Ishikawa (cell line): ENCODE results near the gene IMPG2.

Experiments used
- CEBPB ChIP-seq: IDR thresholded peaks from 2 replicates; pipeline ENCODE4 v1.6.1; 2012
- CREB1 ChIP-seq: IDR thresholded peaks from 2 replicates; pipeline ENCODE4 v1.6.1; 2012; ENCODE audit warnings: low read depth
- EGR1 ChIP-seq: IDR thresholded peaks from 2 replicates; pipeline ENCODE4 v1.6.1; 2012
- EP300 ChIP-seq: IDR thresholded peaks from 2 replicates; pipeline ENCODE4 v1.6.1; 2012; ENCODE audit warnings: borderline replicate concordance
- FOXM1 ChIP-seq: IDR thresholded peaks from 2 replicates; pipeline ENCODE4 v1.6.1; 2012; ENCODE audit warnings: low read depth, borderline replicate concordance
- MAX ChIP-seq: IDR thresholded peaks from 2 replicates; pipeline ENCODE4 v1.6.1; 2012
- NFIC ChIP-seq: IDR thresholded peaks from 2 replicates; pipeline ENCODE4 v1.6.1; 2012
- RAD21 ChIP-seq: IDR thresholded peaks from 2 replicates; pipeline ENCODE4 v1.6.1; 2012; ENCODE audit warnings: low read depth
- REST ChIP-seq: IDR thresholded peaks from 2 replicates; pipeline ENCODE4 v1.6.1; 2012; ENCODE audit warnings: low read depth, mild to moderate bottlenecking
- TAF1 ChIP-seq: IDR thresholded peaks from 2 replicates; pipeline ENCODE4 v1.6.1; 2012; ENCODE audit warnings: low read depth, mild to moderate bottlenecking
- TCF12 ChIP-seq: IDR thresholded peaks from 2 replicates; pipeline ENCODE4 v1.6.1; 2012; ENCODE audit warnings: low read depth
- TEAD4 ChIP-seq: IDR thresholded peaks from 2 replicates; pipeline ENCODE4 v1.6.1; 2012
- YY1 ChIP-seq: IDR thresholded peaks from 2 replicates; pipeline ENCODE4 v1.6.1; 2012; ENCODE audit warnings: low read depth
- ZBTB7A ChIP-seq: IDR thresholded peaks from 2 replicates; pipeline ENCODE4 v1.6.1; 2012; ENCODE audit warnings: low read depth
- TF ChIP-seq, protein P1 (sequence below): IDR thresholded peaks from 2 replicates; pipeline ENCODE4 v1.6.1; 2012

IMPG2 gene

GRCh38 chr3:101273608-101274007, 46.8 kb downstream of the IMPG2 start:
- no peak for TF ChIP-seq RAD21
- no peak for TF ChIP-seq EGR1
- no peak for TF ChIP-seq FOXM1
- TF ChIP-seq EP300 = no peak

GRCh38 chr3:101273156-101273555, 47.2 kb downstream of the IMPG2 start:
- TF ChIP-seq TCF12 (no peak), REST (no peak), EGR1 (no peak), FOXM1 (no peak), EP300 (no peak), TAF1 (no peak), TEAD4 (no peak), MAX (no peak), ZBTB7A (no peak), CEBPB (no peak), NFIC (no peak), CREB1 (no peak), RAD21 (no peak), YY1 (no peak)
- TF ChIP-seq, protein P1, sequence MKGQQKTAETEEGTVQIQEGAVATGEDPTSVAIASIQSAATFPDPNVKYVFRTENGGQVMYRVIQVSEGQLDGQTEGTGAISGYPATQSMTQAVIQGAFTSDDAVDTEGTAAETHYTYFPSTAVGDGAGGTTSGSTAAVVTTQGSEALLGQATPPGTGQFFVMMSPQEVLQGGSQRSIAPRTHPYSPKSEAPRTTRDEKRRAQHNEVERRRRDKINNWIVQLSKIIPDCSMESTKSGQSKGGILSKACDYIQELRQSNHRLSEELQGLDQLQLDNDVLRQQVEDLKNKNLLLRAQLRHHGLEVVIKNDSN = no peak

- TF ChIP-seq YY1 (no peak), NFIC (no peak), RAD21 (no peak)
Observed at GRCh38 chr3:101271728-101272127, 48.6 kb downstream of the IMPG2 start.

- TF ChIP-seq YY1 = no peak
- TF ChIP-seq EGR1 = no peak
- TF ChIP-seq EP300 = no peak
- no peak for TF ChIP-seq ZBTB7A
- no peak for TF ChIP-seq REST
- TF ChIP-seq NFIC = no peak
- no peak for TF ChIP-seq FOXM1
- no peak for TF ChIP-seq CREB1
- no peak for TF ChIP-seq TAF1
- TF ChIP-seq, protein P1 = no peak
- TF ChIP-seq TEAD4 = no peak
- TF ChIP-seq MAX = no peak
- no peak for TF ChIP-seq CEBPB
- TF ChIP-seq TCF12 = no peak
- TF ChIP-seq RAD21 = no peak
Observed at GRCh38 chr3:101270149-101270548, 50.2 kb downstream of the IMPG2 start.

GRCh38 chr3:101268971-101269671, 51.3 kb downstream of the IMPG2 start:
- TF ChIP-seq TEAD4 = no peak
- TF ChIP-seq RAD21 = no peak
- no peak for TF ChIP-seq CREB1
- TF ChIP-seq CEBPB = no peak
- TF ChIP-seq REST = no peak
- no peak for TF ChIP-seq ZBTB7A
